A549 (cell line): Measurements from ENCODE around the gene SOD2. TPM values are rescaled to one million over a fixed set of nuclear protein-coding genes. Genes with fewer than 3 reads are reported as not detected.
"Not testable (repeated sequence)": the region's sequence is repeated elsewhere in the genome, so short reads cannot be mapped to it uniquely, and the experiment has no call there.

Experiments
- ATAC-seq, 2 experiments: fragments of 200-7000 bp in 1 of 2; fragments of >200 bp in 1 of 2; cut with Nextera tagmentation in 1 of 2; cut with Tn5 transposase in 1 of 2; 3 replicates each; pipeline versions ENCODE4 v1.8.0 to v1.9.1; 2018 to 2020; ENCODE audit warnings: mild to moderate bottlenecking in 1 of 2, moderate library complexity in 1 of 2
- CTCF ChIA-PET: fragments of 300-600 bp; sonication (Branson Sonifier 250); formaldehyde crosslinking; extraction: SDS; loops from one replicate; lab custom pipeline; 2021; ENCODE audit warnings: antibody characterized with exemption, inconsistent platforms; lab: Yijun Ruan, JAX
- POLR2A ChIA-PET: fragments of 350-600 bp; formaldehyde crosslinking; extraction: SDS; loops from one replicate; lab custom pipeline; 2021; ENCODE audit warnings: antibody characterized with exemption, inconsistent platforms; lab: Yijun Ruan, JAX
- DNase-seq, 2 experiments: peaks; one replicate each; pipeline versions ENCODE4 v3.0.0 to v3.0.0-alpha.2; 2011 to 2016; ENCODE audit warnings: low read depth in 1 of 2, low spot score in 1 of 2
- FAIRE-seq: peaks from 2 replicates; lab custom pipeline; 2011; peaks lifted over from hg19 to GRCh38; lab: Jason Lieb, UNC
- H3K27ac ChIP-seq, 2 experiments: fragments of >200 bp; sonication (Bioruptor Twin); formaldehyde crosslinking; 3 replicates each; pipeline ENCODE4 v1.5.1; 2016 to 2017
- H3K4me1 ChIP-seq: fragments of >200 bp; sonication (Bioruptor Twin); formaldehyde crosslinking; 3 replicates; pipeline ENCODE4 v1.6.1; 2016
- H3K4me2 ChIP-seq: fragments of >200 bp; sonication (Bioruptor Twin); formaldehyde crosslinking; 3 replicates; pipeline ENCODE4 v1.6.1; 2016
- H3K4me3 ChIP-seq: fragments of >200 bp; sonication (Bioruptor Twin); formaldehyde crosslinking; 3 replicates; pipeline ENCODE4 v1.5.1; 2016
- H3K9me3 ChIP-seq: fragments of >200 bp; sonication (Bioruptor Twin); formaldehyde crosslinking; 3 replicates; pipeline ENCODE4 v1.6.1; 2016
- CEBPB ChIP-seq, 2 experiments: fragments of >200 bp in 1 of 2; sonication (Bioruptor Twin) in 1 of 2; formaldehyde crosslinking in 1 of 2; IDR thresholded peaks; 2 replicates each; pipeline ENCODE4 v1.6.1; 2012 to 2016
- FOXS1 ChIP-seq: fragments of 250-450 bp; sonication (Bioruptor Pico); IDR thresholded peaks from 2 replicates; pipeline ENCODE4 v1.5.0; 2020; ENCODE audit warnings: mild to moderate bottlenecking, moderate library complexity
- HEYL ChIP-seq: fragments of 250-450 bp; sonication (Bioruptor Pico); IDR thresholded peaks from 2 replicates; pipeline ENCODE4 v1.8.0; 2021; ENCODE audit warnings: mild to moderate bottlenecking, moderate library complexity
- JUNB ChIP-seq: fragments of >200 bp; sonication (Bioruptor Twin); formaldehyde crosslinking; IDR thresholded peaks from 2 replicates; pipeline ENCODE4 v1.6.1; 2016
- NFE2L2 ChIP-seq: fragments of 150-350 bp; conservative IDR thresholded peaks from 2 replicates; pipeline ENCODE4 v1.6.1; 2014; ENCODE audit warnings: low read length
- NPAS2 ChIP-seq: fragments of 250-450 bp; sonication (Bioruptor Pico); IDR thresholded peaks from 2 replicates; pipeline ENCODE4 v1.8.0; 2022; ENCODE audit warnings: mild to moderate bottlenecking, moderate library complexity, borderline replicate concordance
- POLR2AphosphoS2 ChIP-seq: conservative IDR thresholded peaks from 2 replicates; pipeline ENCODE4 v1.6.1; 2012; ENCODE audit warnings: low read length, improper control_type of control experiment, inconsistent platforms
- RAD21 ChIP-seq, 2 experiments: fragments of >200 bp in 1 of 2; sonication (Bioruptor Twin) in 1 of 2; formaldehyde crosslinking in 1 of 2; IDR thresholded peaks in 1 of 2; conservative IDR thresholded peaks in 1 of 2; 2 replicates in 1 of 2; 3 replicates in 1 of 2; pipeline ENCODE4 v1.6.1; 2012 to 2018; ENCODE audit warnings: inconsistent platforms in 1 of 2
- RFX5 ChIP-seq: fragments of 450-650 bp; IDR thresholded peaks from 2 replicates; pipeline ENCODE4 v1.7.1; 2014; ENCODE audit warnings: antibody characterized with exemption, mild to moderate bottlenecking, moderate library complexity
- SMC3 ChIP-seq: fragments of >200 bp; sonication (Bioruptor Twin); formaldehyde crosslinking; IDR thresholded peaks from 3 replicates; pipeline ENCODE4 v1.6.1; 2018; ENCODE audit warnings: inconsistent platforms
- SREBF2 ChIP-seq: fragments of 450-650 bp; IDR thresholded peaks from 2 replicates; pipeline ENCODE4 v1.6.1; 2014; ENCODE audit warnings: mild to moderate bottlenecking, moderate library complexity
- WGBS: methylation state at CpG from one replicate; pipeline ENCODE4 v1.1.6; 2017; ENCODE audit errors: missing lambda C conversion rate; 5-methylcytosine and 5-hydroxymethylcytosine counted together
- polyA plus RNA-seq, 4 experiments: library from polyadenylated mRNA; depleted of rRNA in 3 of 4; stranded (reverse); fragments of >200 nt; fragmentation: RNase III in 1 of 4; extraction: RNeasy Plus Mini Kit Qiagen cat#74134 plus additional on column Dnase treatment in 1 of 4; gene quantifications; 2 replicates in 3 of 4; 3 replicates in 1 of 4; pipeline ENCODE4 v1.2.3, GENCODE V29; 2011 to 2017
- TF ChIP-seq, protein P1 (sequence below): fragments of 250-450 bp; sonication (Bioruptor Pico); IDR thresholded peaks from 2 replicates; pipeline ENCODE4 v1.5.0; 2021; ENCODE audit warnings: mild to moderate bottlenecking, moderate library complexity, borderline replicate concordance
- TF ChIP-seq, protein P2 (sequence below): fragments of 200-600 bp; sonication (generic); IDR thresholded peaks from 2 replicates; pipeline ENCODE4 v1.6.1; 2016; ENCODE audit warnings: antibody characterized with exemption, mild to moderate bottlenecking, moderate library complexity
- TF ChIP-seq, protein P3 (sequence below): fragments of 450-650 bp; IDR thresholded peaks from 2 replicates; pipeline ENCODE4 v1.6.1; 2014; ENCODE audit warnings: antibody characterized with exemption

Gene SOD2
- polyA plus RNA-seq, 2 of the 4 experiments (the other 2 are of a cell fraction): 34.8 to 81.0 TPM

DNA sequence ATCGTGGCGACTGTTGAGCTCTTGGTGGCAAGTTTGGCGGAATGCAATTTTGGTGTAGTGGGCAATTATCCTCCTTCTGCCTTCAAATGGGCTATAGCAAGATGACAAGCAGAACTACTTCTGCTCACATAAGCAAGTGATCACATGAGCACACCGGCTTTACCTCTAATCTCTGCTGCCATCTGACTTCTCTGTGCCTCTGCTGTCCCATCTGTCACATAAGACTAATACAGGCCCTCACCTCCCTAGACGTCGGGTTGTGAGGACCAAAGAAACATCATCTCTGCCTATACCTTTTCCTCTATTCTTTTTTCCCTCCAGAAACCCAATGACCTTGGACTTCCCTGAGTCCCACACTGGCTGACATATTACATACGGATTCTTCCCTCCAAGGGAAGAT lies 20.9 kb upstream of the SOD2 start:
- FAIRE-seq (no peak), DNase-seq (no peak), ATAC-seq (no peak)
- TF ChIP-seq, protein P1, sequence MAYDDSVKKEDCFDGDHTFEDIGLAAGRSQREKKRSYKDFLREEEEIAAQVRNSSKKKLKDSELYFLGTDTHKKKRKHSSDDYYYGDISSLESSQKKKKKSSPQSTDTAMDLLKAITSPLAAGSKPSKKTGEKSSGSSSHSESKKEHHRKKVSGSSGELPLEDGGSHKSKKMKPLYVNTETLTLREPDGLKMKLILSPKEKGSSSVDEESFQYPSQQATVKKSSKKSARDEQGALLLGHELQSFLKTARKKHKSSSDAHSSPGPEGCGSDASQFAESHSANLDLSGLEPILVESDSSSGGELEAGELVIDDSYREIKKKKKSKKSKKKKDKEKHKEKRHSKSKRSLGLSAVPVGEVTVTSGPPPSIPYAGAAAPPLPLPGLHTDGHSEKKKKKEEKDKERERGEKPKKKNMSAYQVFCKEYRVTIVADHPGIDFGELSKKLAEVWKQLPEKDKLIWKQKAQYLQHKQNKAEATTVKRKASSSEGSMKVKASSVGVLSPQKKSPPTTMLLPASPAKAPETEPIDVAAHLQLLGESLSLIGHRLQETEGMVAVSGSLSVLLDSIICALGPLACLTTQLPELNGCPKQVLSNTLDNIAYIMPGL (CRISPR knock-in tag): no peak
- TF ChIP-seq, protein P2, sequence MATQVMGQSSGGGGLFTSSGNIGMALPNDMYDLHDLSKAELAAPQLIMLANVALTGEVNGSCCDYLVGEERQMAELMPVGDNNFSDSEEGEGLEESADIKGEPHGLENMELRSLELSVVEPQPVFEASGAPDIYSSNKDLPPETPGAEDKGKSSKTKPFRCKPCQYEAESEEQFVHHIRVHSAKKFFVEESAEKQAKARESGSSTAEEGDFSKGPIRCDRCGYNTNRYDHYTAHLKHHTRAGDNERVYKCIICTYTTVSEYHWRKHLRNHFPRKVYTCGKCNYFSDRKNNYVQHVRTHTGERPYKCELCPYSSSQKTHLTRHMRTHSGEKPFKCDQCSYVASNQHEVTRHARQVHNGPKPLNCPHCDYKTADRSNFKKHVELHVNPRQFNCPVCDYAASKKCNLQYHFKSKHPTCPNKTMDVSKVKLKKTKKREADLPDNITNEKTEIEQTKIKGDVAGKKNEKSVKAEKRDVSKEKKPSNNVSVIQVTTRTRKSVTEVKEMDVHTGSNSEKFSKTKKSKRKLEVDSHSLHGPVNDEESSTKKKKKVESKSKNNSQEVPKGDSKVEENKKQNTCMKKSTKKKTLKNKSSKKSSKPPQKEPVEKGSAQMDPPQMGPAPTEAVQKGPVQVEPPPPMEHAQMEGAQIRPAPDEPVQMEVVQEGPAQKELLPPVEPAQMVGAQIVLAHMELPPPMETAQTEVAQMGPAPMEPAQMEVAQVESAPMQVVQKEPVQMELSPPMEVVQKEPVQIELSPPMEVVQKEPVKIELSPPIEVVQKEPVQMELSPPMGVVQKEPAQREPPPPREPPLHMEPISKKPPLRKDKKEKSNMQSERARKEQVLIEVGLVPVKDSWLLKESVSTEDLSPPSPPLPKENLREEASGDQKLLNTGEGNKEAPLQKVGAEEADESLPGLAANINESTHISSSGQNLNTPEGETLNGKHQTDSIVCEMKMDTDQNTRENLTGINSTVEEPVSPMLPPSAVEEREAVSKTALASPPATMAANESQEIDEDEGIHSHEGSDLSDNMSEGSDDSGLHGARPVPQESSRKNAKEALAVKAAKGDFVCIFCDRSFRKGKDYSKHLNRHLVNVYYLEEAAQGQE: no peak
- TF ChIP-seq POLR2AphosphoS2: no peak
- TF ChIP-seq SMC3: no peak
- no peak for TF ChIP-seq RAD21 (conservative IDR thresholded peaks at IDR 0.05 in 1 of 2, IDR thresholded peaks at IDR 0.05 in 1 of 2)
- TF ChIP-seq FOXS1 (CRISPR knock-in tag): no peak
- no peak for TF ChIP-seq JUNB
- no peak for TF ChIP-seq NFE2L2
- TF ChIP-seq SREBF2: no peak
- TF ChIP-seq HEYL (CRISPR knock-in tag): no peak
- TF ChIP-seq NPAS2 (CRISPR knock-in tag): no peak
- TF ChIP-seq, protein P3, sequence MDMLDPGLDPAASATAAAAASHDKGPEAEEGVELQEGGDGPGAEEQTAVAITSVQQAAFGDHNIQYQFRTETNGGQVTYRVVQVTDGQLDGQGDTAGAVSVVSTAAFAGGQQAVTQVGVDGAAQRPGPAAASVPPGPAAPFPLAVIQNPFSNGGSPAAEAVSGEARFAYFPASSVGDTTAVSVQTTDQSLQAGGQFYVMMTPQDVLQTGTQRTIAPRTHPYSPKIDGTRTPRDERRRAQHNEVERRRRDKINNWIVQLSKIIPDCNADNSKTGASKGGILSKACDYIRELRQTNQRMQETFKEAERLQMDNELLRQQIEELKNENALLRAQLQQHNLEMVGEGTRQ: no peak
- no peak for TF ChIP-seq CEBPB (IDR thresholded peaks at IDR 0.05)
- no peak for TF ChIP-seq RFX5
- no peaks in the 10 kb centered on the region for H3K9me3 ChIP-seq
- H3K4me2 ChIP-seq: no peak overlapping the region
- no peak overlapping the region for H3K27ac ChIP-seq
- peaks cover 22% of the 10 kb centered on the region for H3K4me1 ChIP-seq
- 88% methylated on average over 7 of the region's 7 CpGs for WGBS
- no peak overlapping the region for H3K4me3 ChIP-seq
- ChIA-PET POLR2A (no interaction called here), CTCF (interaction anchor here (1.6 kb wide), 1 partner anchor 17 kb away, joined by 4 read pairs; no protein-coding TSS in a partner anchor)

DNA sequence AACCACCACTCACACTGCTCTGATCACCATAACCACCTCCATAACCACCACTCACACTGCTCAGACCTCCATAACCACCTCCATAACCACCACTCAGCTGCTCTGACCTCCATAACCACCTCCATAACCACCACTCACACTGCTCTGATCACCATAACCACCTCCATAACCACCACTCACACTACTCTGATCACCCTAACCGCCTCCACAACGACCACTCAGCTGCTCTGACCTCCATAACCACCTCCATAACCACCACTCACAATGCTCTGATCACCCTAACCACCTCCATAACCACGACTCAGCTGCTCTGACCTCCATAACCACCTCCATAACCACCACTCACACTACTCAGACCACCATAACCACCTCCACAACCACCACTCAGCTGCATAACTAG lies 19.3 kb upstream of the SOD2 start:
- H3K4me2 ChIP-seq, DNase-seq, FAIRE-seq, H3K9me3 ChIP-seq, ATAC-seq, H3K27ac ChIP-seq, H3K4me3 ChIP-seq, POLR2A ChIA-PET: not testable (repeated sequence)
- H3K4me1 ChIP-seq: peaks cover 20% of the 10 kb centered on the region
- CTCF ChIA-PET: interaction anchor here (0.8 kb wide), 1 partner anchor 26 kb away, joined by 3 read pairs; no protein-coding TSS in a partner anchor
- whole genome bisulfite sequencing: 62% methylated on average over 3 of the region's 3 CpGs

DNA sequence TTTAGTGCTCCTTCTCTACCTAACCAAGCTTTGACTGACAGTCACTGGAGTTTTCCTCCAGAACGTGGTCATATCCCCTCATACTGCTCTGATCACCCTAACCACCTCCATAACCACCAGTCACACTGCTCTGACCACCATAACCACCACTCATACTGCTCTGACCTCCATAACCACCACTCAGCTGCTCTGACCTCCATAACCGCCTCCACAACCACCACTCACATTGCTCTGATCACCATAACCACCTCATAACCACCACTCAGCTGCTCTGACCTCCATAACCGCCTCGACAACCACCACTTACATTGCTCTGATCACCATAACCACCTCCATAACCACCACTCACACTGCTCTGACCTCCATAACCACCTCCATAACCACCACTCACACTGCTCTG lies 17.6 kb upstream of the SOD2 start:
- POLR2A ChIA-PET, DNase-seq, H3K4me1 ChIP-seq, H3K4me3 ChIP-seq, H3K9me3 ChIP-seq, H3K4me2 ChIP-seq, FAIRE-seq, ATAC-seq, H3K27ac ChIP-seq: not testable (repeated sequence)
- 93% methylated on average over 4 of the region's 4 CpGs for WGBS
- CTCF ChIA-PET: interaction anchor here (0.9 to 1.0 kb wide), 2 partner anchors 10 to 19 kb away, joined by 3 to 4 read pairs; no protein-coding TSS in a partner anchor
